ENCODE results near the gene REEP3.

Gene REEP3

DNA sequence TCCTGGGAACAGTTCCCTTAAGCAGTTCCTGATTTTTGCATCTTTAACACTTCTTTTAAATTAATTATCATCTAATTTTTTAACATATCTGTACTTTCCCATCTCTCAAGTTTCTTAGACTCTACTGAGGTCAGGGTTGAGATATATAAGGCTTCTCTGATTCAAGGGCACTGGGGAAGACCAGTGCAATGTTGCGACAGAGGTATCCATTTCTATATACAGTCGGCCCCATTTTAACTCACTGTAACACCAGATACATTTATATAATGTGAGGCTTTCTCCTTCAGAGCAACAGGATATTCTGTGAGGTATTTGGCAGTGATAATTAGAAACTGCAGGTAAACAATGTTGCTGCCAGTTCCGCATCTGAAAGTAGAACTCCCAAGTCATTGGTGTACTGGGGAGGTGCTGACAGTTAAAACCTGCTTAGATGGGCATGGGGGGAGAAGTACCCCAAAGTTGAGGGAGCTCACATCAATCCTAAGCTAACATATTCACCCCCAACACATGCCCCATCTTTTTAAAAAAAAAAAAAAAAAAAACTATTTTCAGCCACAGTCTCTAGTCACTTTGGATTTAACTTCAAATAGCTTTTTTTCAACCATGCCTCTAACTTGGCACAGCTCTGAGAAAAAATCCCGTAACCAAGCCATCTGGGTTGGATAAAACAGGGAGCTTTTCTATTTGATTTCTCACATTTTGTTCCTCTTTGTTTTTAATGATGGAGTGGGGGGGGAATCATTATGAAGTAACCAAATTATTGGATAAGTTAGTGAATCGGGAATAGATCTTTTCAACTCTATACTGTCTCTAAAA is 62.9 kb downstream of the REEP3 start:
- peaks cover 24% of the 10 kb centered on the region for H3K4me1 ChIP-seq (ENCODE audit: control insufficient read depth, insufficient read depth, low read length)
- no peak overlapping the region for H3K9ac ChIP-seq (ENCODE audit: low read length)
- no peak overlapping the region for H3K4me3 ChIP-seq (ENCODE audit: low read length)
- no peak overlapping the region for H3K27ac ChIP-seq (ENCODE audit: low read depth, low read length)
- no peaks in the 10 kb centered on the region for H3K27me3 ChIP-seq (ENCODE audit: control insufficient read depth, insufficient read depth, low read length)
- H3K36me3 ChIP-seq (ENCODE audit: control insufficient read depth, insufficient read depth, low read length), result no peaks in the 10 kb centered on the region

- H3K4me1 ChIP-seq (ENCODE audit: control insufficient read depth, insufficient read depth, low read length), result peaks cover 21% of the 10 kb centered on the region
- H3K9ac ChIP-seq (ENCODE audit: low read length), result no peak overlapping the region
- no peak overlapping the region for H3K27ac ChIP-seq (ENCODE audit: low read depth, low read length)
- H3K36me3 ChIP-seq (ENCODE audit: control insufficient read depth, insufficient read depth, low read length), result no peaks in the 10 kb centered on the region
- H3K27me3 ChIP-seq (ENCODE audit: control insufficient read depth, insufficient read depth, low read length), result no peaks in the 10 kb centered on the region
- no peak overlapping the region for H3K4me3 ChIP-seq (ENCODE audit: low read length)
These were observed 63.5 kb downstream of the REEP3 start for GRCh38 chr10:63584725-63585035.

- no peak overlapping the region for H3K9ac ChIP-seq (ENCODE audit: low read length)
- no peak overlapping the region for H3K4me3 ChIP-seq (ENCODE audit: low read length)
- H3K36me3 ChIP-seq (ENCODE audit: control insufficient read depth, insufficient read depth, low read length), result no peaks in the 10 kb centered on the region
- no peaks in the 10 kb centered on the region for H3K27me3 ChIP-seq (ENCODE audit: control insufficient read depth, insufficient read depth, low read length)
- peaks cover 18% of the 10 kb centered on the region for H3K4me1 ChIP-seq (ENCODE audit: control insufficient read depth, insufficient read depth, low read length)
- no peak overlapping the region for H3K27ac ChIP-seq (ENCODE audit: low read depth, low read length)
These were observed 63.8 kb downstream of the REEP3 start for GRCh38 chr10:63585041-63585440.

GRCh38 chr10:63586043-63586442 is 64.8 kb downstream of the REEP3 start:
- Histone ChIP-seq H3K27ac (ENCODE audit: low read depth, low read length) (no peak overlapping the region), H3K9ac (ENCODE audit: low read length) (no peak overlapping the region), H3K4me3 (ENCODE audit: low read length) (no peak overlapping the region), H3K36me3 (ENCODE audit: control insufficient read depth, insufficient read depth, low read length) (no peaks in the 10 kb centered on the region), H3K4me1 (ENCODE audit: control insufficient read depth, insufficient read depth, low read length) (peaks cover 18% of the 10 kb centered on the region), H3K27me3 (ENCODE audit: control insufficient read depth, insufficient read depth, low read length) (no peaks in the 10 kb centered on the region)

- peaks cover 18% of the 10 kb centered on the region for H3K4me1 ChIP-seq (ENCODE audit: control insufficient read depth, insufficient read depth, low read length)
- no peaks in the 10 kb centered on the region for H3K27me3 ChIP-seq (ENCODE audit: control insufficient read depth, insufficient read depth, low read length)
- no peak overlapping the region for H3K4me3 ChIP-seq (ENCODE audit: low read length)
- no peak overlapping the region for H3K9ac ChIP-seq (ENCODE audit: low read length)
- H3K27ac ChIP-seq (ENCODE audit: low read depth, low read length), result no peak overlapping the region
- no peaks in the 10 kb centered on the region for H3K36me3 ChIP-seq (ENCODE audit: control insufficient read depth, insufficient read depth, low read length)
These were observed 66.0 kb downstream of the REEP3 start for GRCh38 chr10:63587191-63587590.

GRCh38 chr10:63588436-63589167 is 67.4 kb downstream of the REEP3 start:
- Histone ChIP-seq H3K27ac (ENCODE audit: low read depth, low read length) (no peak overlapping the region), H3K4me1 (ENCODE audit: control insufficient read depth, insufficient read depth, low read length) (peaks cover 17% of the 10 kb centered on the region), H3K36me3 (ENCODE audit: control insufficient read depth, insufficient read depth, low read length) (no peaks in the 10 kb centered on the region), H3K4me3 (ENCODE audit: low read length) (no peak overlapping the region), H3K27me3 (ENCODE audit: control insufficient read depth, insufficient read depth, low read length) (no peaks in the 10 kb centered on the region), H3K9ac (ENCODE audit: low read length) (no peak overlapping the region)

GRCh38 chr10:63591600-63592379 is 70.6 kb downstream of the REEP3 start:
- no peak overlapping the region for H3K9ac ChIP-seq (ENCODE audit: low read length)
- H3K36me3 ChIP-seq (ENCODE audit: control insufficient read depth, insufficient read depth, low read length), result no peaks in the 10 kb centered on the region
- H3K4me3 ChIP-seq (ENCODE audit: low read length), result no peak overlapping the region
- no peaks in the 10 kb centered on the region for H3K27me3 ChIP-seq (ENCODE audit: control insufficient read depth, insufficient read depth, low read length)
- peaks cover 2% of the 10 kb centered on the region for H3K4me1 ChIP-seq (ENCODE audit: control insufficient read depth, insufficient read depth, low read length)
- no peak overlapping the region for H3K27ac ChIP-seq (ENCODE audit: low read depth, low read length)

- Histone ChIP-seq H3K27ac (ENCODE audit: low read depth, low read length) (no peak overlapping the region), H3K27me3 (ENCODE audit: control insufficient read depth, insufficient read depth, low read length) (no peaks in the 10 kb centered on the region), H3K9ac (ENCODE audit: low read length) (no peak overlapping the region), H3K4me3 (ENCODE audit: low read length) (no peak overlapping the region), H3K4me1 (ENCODE audit: control insufficient read depth, insufficient read depth, low read length) (peaks cover 2% of the 10 kb centered on the region), H3K36me3 (ENCODE audit: control insufficient read depth, insufficient read depth, low read length) (no peaks in the 10 kb centered on the region)
These were observed 72.4 kb downstream of the REEP3 start for GRCh38 chr10:63593576-63593975.

DNA sequence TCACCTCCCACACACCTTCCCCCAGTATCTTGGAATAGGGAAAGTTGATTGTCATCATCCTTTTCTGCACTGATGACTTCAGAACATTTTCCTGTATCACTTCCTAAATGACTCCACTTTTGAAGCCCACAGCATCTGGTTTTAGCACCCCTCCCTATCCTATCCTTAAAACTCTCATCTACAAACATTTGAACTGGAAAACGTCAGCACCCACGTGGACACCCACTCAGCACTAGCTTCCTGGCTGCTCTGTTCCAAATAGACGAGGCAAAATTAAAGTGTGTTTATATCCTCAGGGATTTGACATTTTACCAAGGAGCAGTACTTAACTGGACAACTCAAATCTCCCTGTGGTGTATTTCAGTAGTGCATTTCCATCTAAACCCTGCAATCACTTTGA is 73.9 kb downstream of the REEP3 start:
- no peak overlapping the region for H3K27ac ChIP-seq (ENCODE audit: low read depth, low read length)
- H3K27me3 ChIP-seq (ENCODE audit: control insufficient read depth, insufficient read depth, low read length), result no peaks in the 10 kb centered on the region
- no peaks in the 10 kb centered on the region for H3K36me3 ChIP-seq (ENCODE audit: control insufficient read depth, insufficient read depth, low read length)
- no peak overlapping the region for H3K4me3 ChIP-seq (ENCODE audit: low read length)
- H3K9ac ChIP-seq (ENCODE audit: low read length), result no peak overlapping the region
- H3K4me1 ChIP-seq (ENCODE audit: control insufficient read depth, insufficient read depth, low read length), result peaks cover 2% of the 10 kb centered on the region

DNA sequence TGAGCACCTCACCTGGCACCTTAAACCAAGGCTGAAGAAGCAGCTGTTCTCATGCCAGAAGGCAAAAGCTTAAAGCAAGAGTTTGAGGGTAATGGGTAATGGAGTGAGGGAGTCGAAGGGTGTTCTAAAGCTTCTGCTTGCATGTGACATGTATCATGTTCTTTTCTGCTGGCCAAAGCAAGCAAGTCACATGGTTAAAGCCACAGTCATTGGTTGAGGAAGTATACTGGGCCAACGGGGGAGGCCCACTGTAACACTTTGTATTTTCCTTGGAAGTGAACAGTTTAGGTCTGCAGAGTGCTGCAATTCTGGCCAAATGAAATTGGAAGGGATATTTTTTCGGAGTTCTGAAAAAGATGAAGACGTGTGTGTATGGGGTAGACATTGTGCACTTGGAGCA is 75.7 kb downstream of the REEP3 start:
- Histone ChIP-seq H3K36me3 (ENCODE audit: control insufficient read depth, insufficient read depth, low read length) (no peaks in the 10 kb centered on the region), H3K27ac (ENCODE audit: low read depth, low read length) (no peak overlapping the region), H3K27me3 (ENCODE audit: control insufficient read depth, insufficient read depth, low read length) (no peaks in the 10 kb centered on the region), H3K4me3 (ENCODE audit: low read length) (no peak overlapping the region), H3K4me1 (ENCODE audit: control insufficient read depth, insufficient read depth, low read length) (peaks cover 2% of the 10 kb centered on the region), H3K9ac (ENCODE audit: low read length) (no peak overlapping the region)

GRCh38 chr10:63600540-63600939 is 79.3 kb downstream of the REEP3 start:
- no peaks in the 10 kb centered on the region for H3K27me3 ChIP-seq (ENCODE audit: control insufficient read depth, insufficient read depth, low read length)
- no peaks in the 10 kb centered on the region for H3K4me1 ChIP-seq (ENCODE audit: control insufficient read depth, insufficient read depth, low read length)
- no peak overlapping the region for H3K9ac ChIP-seq (ENCODE audit: low read length)
- no peaks in the 10 kb centered on the region for H3K36me3 ChIP-seq (ENCODE audit: control insufficient read depth, insufficient read depth, low read length)
- no peak overlapping the region for H3K4me3 ChIP-seq (ENCODE audit: low read length)
- no peak overlapping the region for H3K27ac ChIP-seq (ENCODE audit: low read depth, low read length)

GRCh38 chr10:63603709-63604445 is 82.7 kb downstream of the REEP3 start:
- Histone ChIP-seq H3K4me3 (ENCODE audit: low read length) (no peak overlapping the region), H3K36me3 (ENCODE audit: control insufficient read depth, insufficient read depth, low read length) (no peaks in the 10 kb centered on the region), H3K27ac (ENCODE audit: low read depth, low read length) (no peak overlapping the region), H3K9ac (ENCODE audit: low read length) (no peak overlapping the region), H3K4me1 (ENCODE audit: control insufficient read depth, insufficient read depth, low read length) (no peaks in the 10 kb centered on the region), H3K27me3 (ENCODE audit: control insufficient read depth, insufficient read depth, low read length) (no peaks in the 10 kb centered on the region)

All from rectal smooth muscle tissue (tissue), 1 donor.